Stimulated activated CD8-positive, alpha-beta memory T cell treated with anti-CD3 and anti-CD28 coated beads, Interleukin-4, amount 100 ng/mL, for 4 hours (primary cell): ENCODE results near the gene DCLK1.

Experiments used
- DNase-seq, 2 donors: peaks; one replicate each; pipeline ENCODE4 v3.0.0-alpha.2; 2020; ENCODE audit warnings: low read depth in 2 of 2, low spot score in 1 of 2

DCLK1 gene

GRCh38 chr13:35763782-35764123 is 367.4 kb downstream of the DCLK1 start:
- no peak for DNase-seq

- no peak for DNase-seq
These were observed 368.0 kb downstream of the DCLK1 start for GRCh38 chr13:35763060-35763781.

- DNase-seq, result no peak
These were observed 369.5 kb downstream of the DCLK1 start for GRCh38 chr13:35761440-35762252.

- DNase-seq, result no peak
These were observed 370.4 kb downstream of the DCLK1 start for GRCh38 chr13:35760735-35761281.

GRCh38 chr13:35747594-35747993 is 383.6 kb downstream of the DCLK1 start:
- DNase-seq, result no peak

GRCh38 chr13:35744566-35745178 is 386.5 kb downstream of the DCLK1 start:
- DNase-seq, result no peak

GRCh38 chr13:35744144-35744543 is 387.0 kb downstream of the DCLK1 start:
- DNase-seq, result no peak

- no peak for DNase-seq
These were observed 388.0 kb downstream of the DCLK1 start for GRCh38 chr13:35743165-35743564.

GRCh38 chr13:35741657-35742056 is 389.5 kb downstream of the DCLK1 start:
- no peak for DNase-seq

GRCh38 chr13:35736876-35737275 is 394.3 kb downstream of the DCLK1 start:
- DNase-seq, result no peak

- no peak for DNase-seq
These were observed 397.4 kb downstream of the DCLK1 start for GRCh38 chr13:35733827-35734226.

GRCh38 chr13:35732565-35732964 is 398.6 kb downstream of the DCLK1 start:
- no peak for DNase-seq

GRCh38 chr13:35731471-35731870 is 399.7 kb downstream of the DCLK1 start:
- no peak for DNase-seq

GRCh38 chr13:35729926-35730627 is 401.1 kb downstream of the DCLK1 start:
- no peak for DNase-seq

GRCh38 chr13:35727881-35728280 is 403.3 kb downstream of the DCLK1 start:
- no peak for DNase-seq

GRCh38 chr13:35724446-35724845 is 406.7 kb downstream of the DCLK1 start:
- DNase-seq, result no peak

- DNase-seq, result no peak
These were observed 407.4 kb downstream of the DCLK1 start for GRCh38 chr13:35723821-35724220.

- DNase-seq, result no peak
These were observed 408.1 kb downstream of the DCLK1 start for GRCh38 chr13:35723053-35723461.

GRCh38 chr13:35722458-35723052 is 408.6 kb downstream of the DCLK1 start:
- DNase-seq, result no peak

GRCh38 chr13:35720690-35721554 is 410.3 kb downstream of the DCLK1 start:
- no peak for DNase-seq
